ENCODE data around the gene TMEM218. TPM values are rescaled to one million over a fixed set of nuclear protein-coding genes. Genes with fewer than 3 reads are reported as not detected.

Gene TMEM218
- 49.5 TPM for polyA plus RNA-seq (2013, experiment 1 of 4)
- polyA plus RNA-seq (2013, experiment 2 of 4), result 53.5 TPM
- polyA plus RNA-seq (2013, experiment 3 of 4), result 50.4 TPM
- 59.1 TPM for polyA plus RNA-seq (2013, experiment 4 of 4)

DNA sequence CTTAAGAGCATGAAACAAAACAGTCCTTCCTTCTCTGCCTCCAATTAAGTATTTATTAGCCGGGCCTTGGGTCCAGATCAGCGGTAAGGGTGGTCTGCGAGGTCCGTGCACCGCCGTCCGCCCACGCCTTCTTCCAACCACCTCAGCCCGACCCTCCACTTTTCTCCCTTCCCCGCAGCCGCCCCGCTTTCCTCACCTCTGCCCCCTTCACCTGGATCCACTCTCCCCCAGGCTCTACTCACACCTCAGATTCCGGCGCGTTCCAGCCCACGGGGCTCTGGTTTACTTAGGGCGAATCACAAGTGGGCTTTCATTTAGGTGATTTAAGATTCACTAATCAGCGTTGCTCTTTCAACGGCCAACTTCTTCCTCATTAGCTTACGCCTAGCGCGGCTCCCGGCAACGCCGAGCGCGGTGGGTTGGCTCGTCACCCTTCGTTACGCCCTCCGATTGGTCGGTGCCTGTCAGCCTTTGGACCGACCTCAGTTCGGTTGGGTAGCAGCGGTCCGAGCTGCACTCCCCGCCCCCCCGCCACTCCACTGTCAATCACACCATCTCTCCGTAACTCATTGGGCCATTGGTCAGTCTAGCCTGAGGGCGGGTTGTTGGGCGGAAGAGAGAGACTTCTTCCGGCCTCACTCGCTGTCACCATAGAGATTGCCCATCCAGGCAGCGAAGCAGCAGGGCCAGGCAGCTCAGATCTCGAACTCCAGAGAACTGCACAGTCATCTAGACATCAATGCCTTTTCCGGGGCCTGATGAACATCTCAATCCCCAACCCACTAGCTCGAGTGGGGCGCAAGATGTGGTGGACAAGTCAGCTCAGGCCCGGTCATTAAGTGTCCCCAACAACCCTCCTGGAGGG is at the start of gene TMEM218:
Gene TMEM218, minus strand, starts transcription at position 284 of the 865 bp plus-strand sequence. CDS start 9,385 bp downstream, outside the sequence.
- peaks cover 6% of the 10 kb centered on the region for H3K4me1 ChIP-seq (ENCODE audit: control insufficient read depth, insufficient read depth, low read length)
- H3K27ac ChIP-seq (ENCODE audit: insufficient read depth, low read depth, low read length, poor library complexity, severe bottlenecking), result peak within 1 kb of the TSS; percentile 55
- no peaks in the 10 kb centered on the region for H3K36me3 ChIP-seq (ENCODE audit: control insufficient read depth, insufficient read depth, low read length)
- 7 to 8% methylated on average over 49 of the region's 49 CpGs for WGBS, 2 experiments
- peaks cover 3% of the 10 kb centered on the region for H3K9me3 ChIP-seq (ENCODE audit: control insufficient read depth, low read length)
- H3K27me3 ChIP-seq (ENCODE audit: control insufficient read depth, insufficient read depth, low read length, poor library complexity, severe bottlenecking), result no peaks in the 10 kb centered on the region
- H3K4me3 ChIP-seq (ENCODE audit: insufficient read depth, low read depth, low read length), result peak within 1 kb of the TSS; percentile 81

GRCh38 chr11:125157953-125158680 is 46.7 kb upstream of the TMEM218 start:
- Histone ChIP-seq H3K27me3 (ENCODE audit: control insufficient read depth, insufficient read depth, low read length, poor library complexity, severe bottlenecking) (no peaks in the 10 kb centered on the region), H3K27ac (ENCODE audit: insufficient read depth, low read depth, low read length, poor library complexity, severe bottlenecking) (no peak overlapping the region)
- 88 to 95% methylated on average over 10 of the region's 10 CpGs for WGBS, 2 experiments

DNA sequence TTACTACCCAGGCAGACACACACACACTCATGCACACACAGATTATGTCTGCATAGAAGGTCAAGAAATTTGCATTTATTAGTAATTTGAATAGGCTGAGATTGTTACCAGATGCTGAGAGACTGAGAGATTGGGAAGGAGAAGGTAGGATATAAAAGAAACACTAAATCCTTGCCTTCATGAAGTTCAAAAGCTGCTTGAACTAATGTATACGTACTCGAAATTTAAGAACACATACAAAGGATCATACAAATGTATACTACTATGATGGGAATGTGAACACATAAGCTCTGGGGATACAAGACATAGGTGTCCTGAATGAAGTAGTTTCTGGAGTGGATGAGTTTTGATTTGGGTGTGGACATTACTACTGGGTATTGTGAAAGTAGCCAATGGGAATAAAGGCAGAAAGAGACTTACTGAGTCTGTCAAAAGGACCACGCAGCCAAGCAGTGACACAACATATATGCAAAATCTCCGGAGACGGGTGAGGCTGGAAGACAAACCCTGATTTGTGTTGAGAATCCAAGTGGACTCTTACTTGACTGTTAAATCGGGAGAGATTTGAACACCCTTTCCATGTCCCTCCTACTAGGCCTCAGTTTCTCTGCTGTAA is 45.8 kb upstream of the TMEM218 start:
- H3K36me3 ChIP-seq (ENCODE audit: control insufficient read depth, insufficient read depth, low read length), result no peaks in the 10 kb centered on the region
- no peak overlapping the region for H3K4me3 ChIP-seq (ENCODE audit: insufficient read depth, low read depth, low read length)
- WGBS, 2 experiments, result 94 to 96% methylated on average over 5 to 6 of the region's 6 CpGs
- H3K27me3 ChIP-seq (ENCODE audit: control insufficient read depth, insufficient read depth, low read length, poor library complexity, severe bottlenecking), result no peaks in the 10 kb centered on the region
- H3K9me3 ChIP-seq (ENCODE audit: control insufficient read depth, low read length), result no peaks in the 10 kb centered on the region
- H3K27ac ChIP-seq (ENCODE audit: insufficient read depth, low read depth, low read length, poor library complexity, severe bottlenecking), result no peak overlapping the region
- peaks cover 11% of the 10 kb centered on the region for H3K4me1 ChIP-seq (ENCODE audit: control insufficient read depth, insufficient read depth, low read length)

More at GRCh38 chr11:125157953-125158680, 46.7 kb upstream of the TMEM218 start:
- Histone ChIP-seq H3K4me1 (ENCODE audit: control insufficient read depth, insufficient read depth, low read length) (peaks cover 17% of the 10 kb centered on the region), H3K36me3 (ENCODE audit: control insufficient read depth, insufficient read depth, low read length) (no peaks in the 10 kb centered on the region), H3K9me3 (ENCODE audit: control insufficient read depth, low read length) (no peaks in the 10 kb centered on the region), H3K4me3 (ENCODE audit: insufficient read depth, low read depth, low read length) (no peak overlapping the region)

DNA sequence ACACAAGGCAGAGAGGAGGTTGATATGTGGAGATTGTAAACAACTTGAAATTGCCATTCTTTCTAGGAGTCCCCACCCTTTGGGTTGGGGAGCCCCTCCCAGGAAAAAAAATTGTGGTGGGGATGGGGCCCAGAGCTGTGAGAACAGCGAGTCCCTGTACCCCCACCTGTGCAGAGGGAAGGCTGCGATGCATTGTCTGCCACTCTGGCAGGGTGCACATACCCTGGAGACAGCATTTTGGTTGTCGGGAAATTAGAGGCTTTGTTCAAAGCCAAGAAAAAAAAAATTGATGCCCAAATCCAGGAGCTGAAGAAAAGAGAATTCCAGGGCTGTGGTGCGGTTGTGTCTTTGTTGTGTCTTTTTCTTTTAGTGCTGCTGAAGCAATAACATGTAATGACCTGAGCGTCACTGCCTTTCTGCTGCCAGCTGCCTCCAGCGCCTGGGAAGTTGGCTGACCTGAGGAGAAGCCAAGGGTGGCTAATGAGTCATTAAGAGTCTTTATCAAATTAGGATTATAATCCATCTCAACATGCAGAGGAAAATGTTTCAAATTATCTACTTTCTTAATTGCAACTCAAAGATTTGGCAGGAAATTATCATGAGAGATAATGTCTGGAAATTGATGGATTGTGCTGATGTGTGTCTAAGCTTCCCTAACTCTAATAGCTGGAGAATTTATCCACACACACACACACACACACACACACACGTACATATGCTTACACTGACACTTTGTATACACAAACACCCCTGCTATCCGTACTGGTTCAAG is 45.1 kb upstream of the TMEM218 start:
- no peaks in the 10 kb centered on the region for H3K27me3 ChIP-seq (ENCODE audit: control insufficient read depth, insufficient read depth, low read length, poor library complexity, severe bottlenecking)
- WGBS, 2 experiments, result 82% methylated on average over 8 of the region's 8 CpGs
- H3K4me3 ChIP-seq (ENCODE audit: insufficient read depth, low read depth, low read length), result no peak overlapping the region
- H3K27ac ChIP-seq (ENCODE audit: insufficient read depth, low read depth, low read length, poor library complexity, severe bottlenecking), result no peak overlapping the region
- no peaks in the 10 kb centered on the region for H3K36me3 ChIP-seq (ENCODE audit: control insufficient read depth, insufficient read depth, low read length)
- peaks cover 11% of the 10 kb centered on the region for H3K4me1 ChIP-seq (ENCODE audit: control insufficient read depth, insufficient read depth, low read length)
- no peaks in the 10 kb centered on the region for H3K9me3 ChIP-seq (ENCODE audit: control insufficient read depth, low read length)

- no peaks in the 10 kb centered on the region for H3K27me3 ChIP-seq (ENCODE audit: control insufficient read depth, insufficient read depth, low read length, poor library complexity, severe bottlenecking)
- no peak overlapping the region for H3K27ac ChIP-seq (ENCODE audit: insufficient read depth, low read depth, low read length, poor library complexity, severe bottlenecking)
- H3K9me3 ChIP-seq (ENCODE audit: control insufficient read depth, low read length), result no peaks in the 10 kb centered on the region
- 94 to 97% methylated on average over 4 of the region's 4 CpGs for WGBS, 2 experiments
- H3K36me3 ChIP-seq (ENCODE audit: control insufficient read depth, insufficient read depth, low read length), result no peaks in the 10 kb centered on the region
- peaks cover 11% of the 10 kb centered on the region for H3K4me1 ChIP-seq (ENCODE audit: control insufficient read depth, insufficient read depth, low read length)
- no peak overlapping the region for H3K4me3 ChIP-seq (ENCODE audit: insufficient read depth, low read depth, low read length)
These were observed 44.3 kb upstream of the TMEM218 start for GRCh38 chr11:125155767-125156166.

DNA sequence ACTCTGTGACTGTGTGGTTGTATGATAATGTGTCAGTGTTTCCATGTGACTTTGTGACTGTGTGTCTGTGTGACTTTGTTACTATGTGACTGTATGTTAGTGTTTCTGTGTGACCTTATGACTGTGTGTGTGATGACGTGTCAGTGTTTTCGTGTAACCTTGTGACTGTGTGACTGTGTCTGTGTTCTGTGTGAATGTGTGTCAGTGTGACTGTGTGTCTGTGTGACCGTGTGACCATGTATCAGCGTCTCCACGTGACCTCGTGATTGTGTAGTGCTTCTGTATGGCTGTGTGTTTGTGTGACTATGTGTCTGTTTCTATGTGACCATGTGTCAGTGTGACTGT is 43.6 kb upstream of the TMEM218 start:
- H3K27me3 ChIP-seq (ENCODE audit: control insufficient read depth, insufficient read depth, low read length, poor library complexity, severe bottlenecking), result no peaks in the 10 kb centered on the region
- H3K4me3 ChIP-seq (ENCODE audit: insufficient read depth, low read depth, low read length), result no peak overlapping the region
- no peaks in the 10 kb centered on the region for H3K36me3 ChIP-seq (ENCODE audit: control insufficient read depth, insufficient read depth, low read length)
- H3K27ac ChIP-seq (ENCODE audit: insufficient read depth, low read depth, low read length, poor library complexity, severe bottlenecking), result no peak overlapping the region
- 94 to 97% methylated on average over 6 of the region's 6 CpGs for WGBS, 2 experiments
- no peaks in the 10 kb centered on the region for H3K9me3 ChIP-seq (ENCODE audit: control insufficient read depth, low read length)
- peaks cover 8% of the 10 kb centered on the region for H3K4me1 ChIP-seq (ENCODE audit: control insufficient read depth, insufficient read depth, low read length)

- Histone ChIP-seq H3K4me3 (ENCODE audit: insufficient read depth, low read depth, low read length) (no peak overlapping the region), H3K4me1 (ENCODE audit: control insufficient read depth, insufficient read depth, low read length) (peaks cover 5% of the 10 kb centered on the region), H3K27me3 (ENCODE audit: control insufficient read depth, insufficient read depth, low read length, poor library complexity, severe bottlenecking) (no peaks in the 10 kb centered on the region), H3K36me3 (ENCODE audit: control insufficient read depth, insufficient read depth, low read length) (no peaks in the 10 kb centered on the region), H3K27ac (ENCODE audit: insufficient read depth, low read depth, low read length, poor library complexity, severe bottlenecking) (peak overlapping the region; percentile 5), H3K9me3 (ENCODE audit: control insufficient read depth, low read length) (no peaks in the 10 kb centered on the region)
- WGBS, 2 experiments, result 70 to 78% methylated on average over 7 of the region's 7 CpGs
These were observed 43.1 kb upstream of the TMEM218 start for GRCh38 chr11:125154378-125155099.

GRCh38 chr11:125153837-125154236 is 42.4 kb upstream of the TMEM218 start:
- H3K27me3 ChIP-seq (ENCODE audit: control insufficient read depth, insufficient read depth, low read length, poor library complexity, severe bottlenecking), result no peaks in the 10 kb centered on the region
- H3K27ac ChIP-seq (ENCODE audit: insufficient read depth, low read depth, low read length, poor library complexity, severe bottlenecking), result peak overlapping the region; percentile 5
- no peaks in the 10 kb centered on the region for H3K36me3 ChIP-seq (ENCODE audit: control insufficient read depth, insufficient read depth, low read length)
- H3K4me3 ChIP-seq (ENCODE audit: insufficient read depth, low read depth, low read length), result no peak overlapping the region
- peaks cover 5% of the 10 kb centered on the region for H3K4me1 ChIP-seq (ENCODE audit: control insufficient read depth, insufficient read depth, low read length)
- WGBS, 2 experiments, result 96 to 97% methylated on average over 2 of the region's 2 CpGs
- H3K9me3 ChIP-seq (ENCODE audit: control insufficient read depth, low read length), result no peaks in the 10 kb centered on the region

GRCh38 chr11:125148743-125149142 is 37.3 kb upstream of the TMEM218 start:
- H3K36me3 ChIP-seq (ENCODE audit: control insufficient read depth, insufficient read depth, low read length), result no peaks in the 10 kb centered on the region
- no peak overlapping the region for H3K27ac ChIP-seq (ENCODE audit: insufficient read depth, low read depth, low read length, poor library complexity, severe bottlenecking)
- H3K9me3 ChIP-seq (ENCODE audit: control insufficient read depth, low read length), result no peaks in the 10 kb centered on the region
- H3K4me3 ChIP-seq (ENCODE audit: insufficient read depth, low read depth, low read length), result no peak overlapping the region
- WGBS, 2 experiments, result 92 to 95% methylated on average over 5 of the region's 5 CpGs
- no peaks in the 10 kb centered on the region for H3K27me3 ChIP-seq (ENCODE audit: control insufficient read depth, insufficient read depth, low read length, poor library complexity, severe bottlenecking)
- H3K4me1 ChIP-seq (ENCODE audit: control insufficient read depth, insufficient read depth, low read length), result no peaks in the 10 kb centered on the region
